HG03565 (cell line): ENCODE measurements around the gene ABCC11.
"Not testable (repeated sequence)": the region's sequence is repeated elsewhere in the genome, so short reads cannot be mapped to it uniquely, and the experiment has no call there.

Source experiments
- ATAC-seq: cut with Tn5 transposase; IDR thresholded peaks from one replicate; pipeline ENCODE4 v1.9.1; 2021; ENCODE audit warnings: mild to moderate bottlenecking, moderate library complexity; ENCODE audit not compliant: unreplicated experiment

ABCC11 gene

GRCh38 chr16:48203974-48204824 is 43.1 kb downstream of the ABCC11 start:
- ATAC-seq, result no peak

- no peak for ATAC-seq
Measured at GRCh38 chr16:48201515-48202201, 45.7 kb downstream of the ABCC11 start.

GRCh38 chr16:48197294-48197693 is 50.0 kb downstream of the ABCC11 start:
- no peak for ATAC-seq

- no peak for ATAC-seq
Measured at GRCh38 chr16:48194828-48195556, 52.3 kb downstream of the ABCC11 start.

GRCh38 chr16:48193846-48194245 is 53.5 kb downstream of the ABCC11 start:
- ATAC-seq, result no peak

GRCh38 chr16:48188449-48189102 is 58.8 kb downstream of the ABCC11 start:
- peak; percentile 89 for ATAC-seq

- ATAC-seq, result no peak
Measured at GRCh38 chr16:48187779-48188178, 59.6 kb downstream of the ABCC11 start.

GRCh38 chr16:48184681-48185080 is 62.7 kb downstream of the ABCC11 start:
- ATAC-seq, result no peak

- no peak for ATAC-seq
Measured at GRCh38 chr16:48182979-48183537, 64.3 kb downstream of the ABCC11 start.

- not testable (repeated sequence) for ATAC-seq
Measured at GRCh38 chr16:48181746-48182520, 65.4 kb downstream of the ABCC11 start.

GRCh38 chr16:48180868-48181480 is 66.4 kb downstream of the ABCC11 start:
- ATAC-seq, result no peak

- ATAC-seq, result no peak
Measured at GRCh38 chr16:48176635-48177408, 70.5 kb downstream of the ABCC11 start.

- no peak for ATAC-seq
Measured at GRCh38 chr16:48173889-48174288, 73.5 kb downstream of the ABCC11 start.

GRCh38 chr16:48172682-48173081 is 74.7 kb downstream of the ABCC11 start:
- ATAC-seq, result no peak

- no peak for ATAC-seq
Measured at GRCh38 chr16:48169896-48170295, 77.4 kb downstream of the ABCC11 start.

GRCh38 chr16:48168075-48168474 is 79.3 kb downstream of the ABCC11 start:
- ATAC-seq, result no peak

GRCh38 chr16:48166617-48167016 is 80.7 kb downstream of the ABCC11 start:
- not testable (repeated sequence) for ATAC-seq

- ATAC-seq, result no peak
Measured at GRCh38 chr16:48165961-48166578, 81.3 kb downstream of the ABCC11 start.
